Left lung (tissue), 10 donors: ENCODE measurements around the gene NR3C2. TPM values are rescaled to one million over a fixed set of nuclear protein-coding genes. Genes with fewer than 3 reads are reported as not detected.

ENCODE experiments used
- ATAC-seq: fragments of 200-7000 bp; cut with Tn5 transposase; one replicate; pipeline ENCODE4 v1.9.1; 2020; ENCODE audit warnings: moderate library complexity
- DNase-seq, 4 donors: peaks; one replicate each; pipeline ENCODE4 v3.0.0-alpha.2; 2013 to 2020
- H3K27ac ChIP-seq, 2 donors: fragments of 200-600 bp; sonication (generic) in 1 of 2; one replicate each; pipeline versions ENCODE4 v1.5.0 to v1.8.0; 2020 to 2021
- H3K27me3 ChIP-seq, 2 donors: fragments of 200-600 bp; sonication (generic) in 1 of 2; one replicate each; pipeline versions ENCODE4 v1.5.0 to v1.8.0; 2020 to 2021
- H3K36me3 ChIP-seq, 2 donors: fragments of 200-600 bp; sonication (generic) in 1 of 2; one replicate each; pipeline versions ENCODE4 v1.5.0 to v1.8.0; 2020 to 2021
- H3K4me1 ChIP-seq, 2 donors: fragments of 200-600 bp; one replicate each; pipeline ENCODE4 v1.8.0; 2021
- H3K4me3 ChIP-seq, 2 donors: fragments of 200-600 bp; sonication (generic) in 1 of 2; one replicate each; pipeline versions ENCODE4 v1.5.0 to v1.8.0; 2020 to 2021; ENCODE audit warnings: mild to moderate bottlenecking in 1 of 2
- H3K9me3 ChIP-seq, 2 donors: fragments of 200-600 bp; sonication (generic) in 1 of 2; one replicate each; pipeline versions ENCODE4 v1.5.0 to v1.8.0; 2020 to 2021
- CTCF ChIP-seq, 2 donors: fragments of 200-600 bp; sonication (generic) in 1 of 2; IDR thresholded peaks; one replicate each; pipeline versions ENCODE4 v1.5.0 to v1.8.0; 2021; ENCODE audit warnings: antibody characterized with exemption in 2 of 2
- intact Hi-C, 2 donors: fragments of 100-400 bp; cut with DNase I; formaldehyde crosslinking; loops; one replicate each; pipeline versions ENCODE4 v1.11.2 to v1.14.2; 2022
- polyA plus RNA-seq, 6 donors: library from polyadenylated mRNA; unstranded; fragments of 120-200 nt; gene quantifications; one replicate each; pipeline ENCODE4 v1.2.1, GENCODE V29; 2013; ENCODE audit not compliant: insufficient read length in 6 of 6
- total RNA-seq, 2 donors: library from RNA; stranded (reverse); fragmentation: NEBNext Ultra II Directional; extraction: Animal tissue kit (Norgen Biotek cat#: 25700); gene quantifications; one replicate each; pipeline ENCODE4 v1.2.1, GENCODE V29; 2021
- donor health status: DM: no; HTN: yes; CAD: no.
- donor health status: DM: no; HTN: no; CAD: no.

NR3C2 gene
- total and polyA plus RNA-seq, 8 donors, result 13.1 to 25.0 (median 17.0) TPM

GRCh38 chr4:148397771-148398170 is 44.4 kb downstream of the NR3C2 start:
- TF ChIP-seq CTCF (IDR thresholded peaks at IDR 0.05), result no peak
- no peak overlapping the region for H3K4me3 ChIP-seq
- no peak overlapping the region for H3K27ac ChIP-seq
- ATAC-seq (no peak), DNase-seq (no peak)
- H3K9me3 ChIP-seq, result no peaks in the 10 kb centered on the region
- no peaks in the 10 kb centered on the region for H3K36me3 ChIP-seq
- intact Hi-C loops, result no loop called here
- H3K27me3 ChIP-seq, result no peaks in the 10 kb centered on the region
- H3K4me1 ChIP-seq, result no peaks in the 10 kb centered on the region

GRCh38 chr4:148396986-148397673 is 45.1 kb downstream of the NR3C2 start:
- no peaks in the 10 kb centered on the region for H3K9me3 ChIP-seq
- H3K27me3 ChIP-seq, result no peaks in the 10 kb centered on the region
- DNase-seq (no peak), ATAC-seq (no peak)
- intact Hi-C loops, result no loop called here
- no peak for TF ChIP-seq CTCF (IDR thresholded peaks at IDR 0.05)
- H3K4me1 ChIP-seq, result no peaks in the 10 kb centered on the region
- H3K4me3 ChIP-seq, result no peak overlapping the region
- H3K27ac ChIP-seq, result no peak overlapping the region
- no peaks in the 10 kb centered on the region for H3K36me3 ChIP-seq

- H3K4me3 ChIP-seq, result no peak overlapping the region
- H3K27ac ChIP-seq, result no peak overlapping the region
- intact Hi-C loops, result no loop called here
- no peak for TF ChIP-seq CTCF (IDR thresholded peaks at IDR 0.05)
- H3K4me1 ChIP-seq, result no peaks in the 10 kb centered on the region
- no peaks in the 10 kb centered on the region for H3K27me3 ChIP-seq
- H3K9me3 ChIP-seq, result no peaks in the 10 kb centered on the region
- no peaks in the 10 kb centered on the region for H3K36me3 ChIP-seq
- DNase-seq (no peak), ATAC-seq (no peak)
Observed at GRCh38 chr4:148395771-148396170, 46.4 kb downstream of the NR3C2 start.

- DNase-seq, result no peak
- H3K27me3 ChIP-seq, result no peaks in the 10 kb centered on the region
Observed at GRCh38 chr4:148391056-148391455, 51.2 kb downstream of the NR3C2 start.

GRCh38 chr4:148390311-148390710 is 51.9 kb downstream of the NR3C2 start:
- H3K9me3 ChIP-seq, result no peaks in the 10 kb centered on the region
- H3K27ac ChIP-seq, result no peak overlapping the region
- intact Hi-C loops, result no loop called here
- no peaks in the 10 kb centered on the region for H3K4me1 ChIP-seq
- peak; percentile 31 for ATAC-seq
- no peaks in the 10 kb centered on the region for H3K27me3 ChIP-seq
- no peak for DNase-seq
- TF ChIP-seq CTCF (IDR thresholded peaks at IDR 0.05), result no peak
- H3K36me3 ChIP-seq, result no peaks in the 10 kb centered on the region
- no peak overlapping the region for H3K4me3 ChIP-seq

More at GRCh38 chr4:148391056-148391455, 51.2 kb downstream of the NR3C2 start:
- Histone ChIP-seq H3K9me3 (no peaks in the 10 kb centered on the region), H3K27ac (no peak overlapping the region), H3K4me1 (no peaks in the 10 kb centered on the region), H3K36me3 (no peaks in the 10 kb centered on the region), H3K4me3 (no peak overlapping the region)
- intact Hi-C loops, result no loop called here
- ATAC-seq, result no peak
- TF ChIP-seq CTCF (IDR thresholded peaks at IDR 0.05), result no peak
